Measurements from ENCODE around the gene NT5C.

Gene NT5C

GRCh38 chr17:75118307-75118706 is 13.2 kb downstream of the NT5C start:
- no peak for DNase-seq

DNA sequence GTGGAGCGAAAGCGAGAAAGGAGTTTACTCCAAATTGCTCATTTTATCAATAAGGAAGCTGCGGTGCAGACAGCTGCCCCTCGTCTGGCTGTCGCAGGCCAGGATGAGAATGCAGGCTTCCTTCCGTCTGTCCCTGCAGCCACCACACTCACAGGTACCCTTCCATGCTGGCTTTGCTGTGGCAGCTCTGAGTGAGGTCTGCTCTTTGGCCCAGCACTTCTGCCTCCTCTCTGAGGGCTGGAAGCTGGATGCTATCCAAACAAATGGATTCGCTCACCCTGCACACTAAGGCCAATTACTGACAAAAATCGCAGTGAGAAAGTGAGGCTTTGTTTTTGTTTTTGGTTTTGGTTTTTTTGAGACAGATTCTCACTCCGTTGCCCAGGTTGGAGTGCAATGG is 14.8 kb downstream of the NT5C start:
- DNase-seq: no peak

DNA sequence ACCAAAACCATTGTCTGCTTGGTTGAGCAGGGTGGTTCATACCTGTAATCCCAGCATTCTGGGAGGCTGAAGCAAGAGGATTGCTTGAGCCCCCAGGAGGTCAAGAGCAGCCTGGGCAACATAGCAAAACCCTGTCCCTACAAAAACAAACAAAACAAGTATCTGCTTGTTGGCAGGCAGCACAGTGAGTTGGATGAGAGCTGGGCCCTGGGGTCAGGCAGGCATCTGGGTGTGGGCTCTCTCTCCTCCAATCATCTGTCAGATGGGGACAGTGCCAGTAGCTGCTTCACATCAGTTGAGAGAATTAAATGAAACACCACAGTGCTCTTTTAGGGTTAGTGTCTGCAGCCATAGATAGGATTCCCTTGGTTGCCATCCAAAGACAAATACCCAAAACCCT is 16.0 kb downstream of the NT5C start:
- no peak for DNase-seq

DNA sequence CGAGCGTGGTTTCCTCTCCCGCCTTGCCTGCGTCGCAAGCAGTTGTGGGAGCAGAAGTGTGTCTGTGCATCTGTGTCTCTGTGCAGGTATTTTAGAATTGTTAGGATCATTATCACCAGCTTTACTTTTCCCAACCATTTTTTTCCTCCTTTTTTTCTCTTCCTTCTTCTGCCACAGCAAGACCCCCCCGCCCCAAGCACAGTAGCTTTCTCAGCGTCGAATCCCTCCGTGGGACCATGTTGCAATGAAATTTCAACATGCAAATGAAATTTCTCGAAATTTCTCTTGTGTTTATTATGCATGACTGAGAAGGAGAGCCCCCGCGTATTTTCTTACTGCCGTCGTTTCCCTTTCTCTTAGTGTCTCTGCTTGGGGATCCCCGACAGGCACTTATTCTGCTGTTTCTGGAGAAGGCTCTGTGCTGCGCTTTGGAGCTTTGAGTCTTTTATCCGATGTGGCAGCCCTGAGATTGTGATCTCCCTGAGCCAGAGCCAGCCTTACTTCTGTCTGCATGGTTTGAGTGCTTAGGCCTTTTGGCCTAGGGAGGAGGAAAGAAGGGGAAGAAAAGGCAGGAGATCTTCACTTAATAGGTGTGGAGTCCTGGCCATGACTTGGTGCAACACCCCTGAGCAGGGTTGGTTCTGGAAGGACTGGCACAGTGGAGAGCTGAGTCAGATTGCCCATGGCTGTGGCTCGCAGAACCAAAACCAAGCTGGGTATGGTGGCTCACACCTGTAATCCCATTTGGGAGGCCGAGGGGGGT is 16.8 kb downstream of the NT5C start:
- DNase-seq: no peak

- DNase-seq: peak; percentile 31 to 94 (median 74)
These were observed 17.6 kb downstream of the NT5C start for GRCh38 chr17:75113798-75114551.

DNA sequence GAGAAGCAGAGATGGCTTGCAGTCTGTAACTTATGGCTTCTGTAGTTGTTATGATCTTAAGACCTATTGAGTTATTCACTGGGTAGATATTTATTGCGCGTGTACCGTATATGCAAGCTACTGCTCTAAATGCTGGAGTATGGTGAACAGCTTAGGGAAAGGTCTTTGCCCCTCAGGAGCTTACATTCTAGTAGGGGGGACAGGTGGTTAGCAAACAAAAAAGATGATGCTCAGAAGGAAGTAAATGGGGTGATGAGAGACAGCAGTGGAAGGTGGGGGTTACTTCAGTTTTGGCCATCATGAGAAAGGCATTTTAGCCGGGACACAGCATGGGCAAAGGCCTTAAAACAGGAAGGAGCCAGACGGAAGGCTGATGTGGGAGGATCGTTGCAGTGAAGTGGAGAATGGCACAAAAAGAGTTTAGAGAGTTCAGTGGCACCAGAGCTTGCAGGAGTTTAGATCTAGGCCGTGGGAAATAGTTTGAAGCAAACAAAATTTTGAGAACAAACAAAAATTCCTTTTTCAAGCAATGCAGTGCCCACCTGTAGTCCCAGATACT is 19.7 kb downstream of the NT5C start:
- no peak for DNase-seq

DNA sequence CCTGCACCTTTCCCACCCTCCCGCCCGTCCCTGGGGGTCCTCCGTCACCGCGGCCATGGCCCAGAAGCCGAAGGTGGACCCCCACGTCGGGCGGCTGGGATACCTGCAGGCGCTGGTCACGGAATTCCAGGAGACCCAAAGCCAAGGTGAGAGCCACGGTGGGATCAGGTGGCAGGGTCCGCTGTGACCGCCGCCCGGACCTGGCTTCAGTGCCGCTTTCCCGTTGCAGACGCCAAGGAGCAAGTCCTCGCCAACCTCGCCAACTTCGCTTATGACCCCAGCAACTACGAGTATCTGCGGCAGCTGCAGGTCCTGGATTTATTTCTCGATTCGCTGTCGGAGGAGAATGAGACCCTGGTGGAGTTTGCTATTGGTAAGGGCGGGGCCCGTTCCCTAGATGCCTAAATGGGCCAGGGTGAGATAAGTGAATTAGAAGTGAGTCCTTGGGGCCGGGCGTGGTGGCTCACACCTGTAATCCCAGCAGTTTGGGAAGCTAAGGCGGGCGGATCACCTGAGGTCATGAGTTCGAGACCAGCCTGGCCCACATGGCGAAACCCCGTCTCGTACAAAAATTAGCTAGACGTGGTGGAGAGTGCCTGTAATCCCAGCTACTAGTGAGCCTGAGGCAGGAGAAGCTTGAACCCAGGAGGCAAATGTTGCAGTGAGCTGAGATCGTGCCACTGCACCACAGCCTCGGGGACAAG is 21.2 kb downstream of the NT5C start:
- peak in 1 of 56 donors; percentile 8 for DNase-seq

- peak in 55 of 56 donors; percentile 18 to 89 (median 74) for DNase-seq
These were observed 21.9 kb downstream of the NT5C start, which contains the start of gene ARMC7 for GRCh38 chr17:75109407-75110233. Gene ARMC7, plus strand, starts transcription at chr17:75109969. Its CDS starts 320 bp downstream, at chr17:75110289.

DNA sequence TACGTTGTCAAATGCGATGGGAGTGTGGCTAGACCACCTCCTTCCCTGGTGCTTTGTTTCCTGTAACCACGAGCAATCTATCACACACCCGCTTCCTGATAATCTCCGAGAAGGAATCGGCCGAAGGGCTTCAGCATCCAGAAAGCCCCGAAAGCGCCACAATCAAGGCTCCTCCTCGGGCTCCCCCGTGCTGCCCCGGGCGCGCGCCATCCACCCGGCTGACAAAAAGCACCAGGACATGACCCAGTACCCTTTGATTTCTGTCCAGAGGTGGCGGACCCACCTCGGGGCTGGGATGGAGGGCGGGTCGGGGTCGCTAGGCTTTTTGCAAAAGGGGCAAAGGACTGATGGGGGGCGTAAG is 22.5 kb downstream of the NT5C start:
- no peak for DNase-seq

DNA sequence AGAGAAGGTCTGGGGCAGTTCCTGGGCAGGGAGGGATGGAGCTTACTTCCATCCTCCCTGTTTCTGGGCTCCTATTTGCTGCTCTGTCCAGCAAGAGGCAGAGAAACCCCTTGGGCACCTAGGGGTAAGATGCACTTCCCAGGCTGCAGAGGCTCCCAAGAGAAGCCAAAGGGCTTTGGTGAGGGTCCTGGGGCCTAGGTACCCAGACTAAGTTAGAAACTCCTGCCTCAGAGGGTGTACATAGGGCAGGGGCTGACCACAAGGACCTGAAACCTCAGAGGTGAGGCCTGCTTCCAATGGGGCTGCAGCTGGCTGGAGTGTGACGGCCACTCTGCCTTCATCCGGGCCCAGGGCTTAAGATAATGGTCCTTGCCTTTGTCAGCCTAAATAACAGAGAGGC is 23.3 kb downstream of the NT5C start:
- no peak for DNase-seq

DNA sequence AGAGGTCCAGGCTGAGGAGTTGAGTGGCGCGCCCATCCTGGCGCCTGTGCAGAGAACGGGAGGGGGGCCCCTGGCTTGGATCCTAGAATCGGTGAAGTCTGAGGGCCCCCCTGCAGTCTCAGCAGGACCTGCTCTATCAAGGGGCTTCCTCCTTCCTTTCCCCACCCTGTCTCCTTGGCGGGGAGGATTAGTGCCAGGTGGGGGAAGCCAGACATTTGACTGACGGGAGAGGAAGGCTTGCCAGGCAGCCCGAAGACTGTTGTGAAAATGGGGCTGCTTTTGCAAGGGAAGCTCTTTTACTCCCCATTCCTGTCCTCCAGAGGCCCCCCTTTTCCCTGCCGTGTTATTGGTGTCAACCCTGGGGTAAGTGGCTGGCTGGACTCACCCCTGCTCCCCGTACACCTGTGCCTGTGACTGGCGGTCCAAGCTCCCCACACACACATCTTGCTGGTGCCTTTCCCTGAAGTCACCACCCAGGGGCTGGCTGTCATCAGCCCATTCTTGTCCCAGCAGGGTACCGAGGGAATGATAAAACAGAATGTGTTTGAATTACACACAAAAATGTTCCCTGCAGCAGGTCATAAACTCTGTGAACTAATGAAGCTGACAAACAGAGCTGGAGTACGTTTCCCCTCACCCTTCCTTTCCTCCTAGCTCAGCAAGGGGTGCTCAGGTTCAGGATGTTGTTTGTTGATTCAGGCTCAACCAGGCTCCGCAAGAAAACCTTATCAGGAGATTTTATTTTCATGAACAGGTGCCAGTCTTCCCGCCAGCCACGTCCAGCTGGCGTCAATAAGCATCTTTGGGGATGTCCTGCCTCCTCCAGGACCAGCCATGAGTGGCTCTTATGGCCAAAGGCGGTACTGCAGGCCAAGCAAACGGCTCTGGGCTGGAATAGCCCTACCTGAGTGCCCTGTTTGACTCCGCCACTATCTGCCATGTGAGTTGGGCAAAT is 26.1 kb downstream of the NT5C start:
- DNase-seq: peak in 3 of 56 donors; percentile 8 to 29 (median 13)

GRCh38 chr17:75103601-75104554 is 27.7 kb downstream of the NT5C start:
- no peak for DNase-seq

- DNase-seq: no peak
These were observed 29.1 kb downstream of the NT5C start for GRCh38 chr17:75102385-75102821.

DNA sequence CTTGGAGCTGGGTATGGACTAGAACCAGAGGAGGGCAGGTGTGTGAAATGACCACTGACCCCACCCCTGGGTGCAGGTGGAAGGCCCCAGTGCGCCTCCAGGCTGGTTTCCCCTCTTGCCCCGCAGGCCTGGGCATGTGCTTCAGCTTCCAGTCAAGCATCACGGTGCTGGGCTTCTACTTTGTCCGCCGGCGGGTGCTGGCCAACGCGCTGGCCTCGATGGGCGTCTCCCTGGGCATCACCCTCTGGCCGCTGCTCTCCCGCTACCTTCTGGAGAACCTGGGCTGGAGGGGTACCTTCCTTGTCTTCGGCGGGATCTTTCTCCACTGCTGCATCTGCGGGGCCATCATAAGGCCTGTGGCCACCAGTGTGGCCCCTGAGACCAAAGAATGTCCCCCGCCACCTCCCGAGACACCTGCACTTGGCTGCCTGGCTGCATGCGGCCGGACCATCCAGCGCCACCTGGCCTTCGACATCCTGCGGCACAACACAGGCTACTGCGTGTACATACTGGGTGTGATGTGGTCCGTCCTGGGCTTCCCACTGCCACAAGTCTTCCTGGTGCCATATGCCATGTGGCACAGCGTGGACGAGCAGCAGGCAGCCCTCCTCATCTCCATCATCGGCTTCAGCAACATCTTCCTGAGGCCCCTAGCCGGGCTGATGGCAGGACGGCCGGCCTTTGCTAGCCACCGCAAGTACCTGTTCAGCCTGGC is 31.5 kb downstream of the NT5C start:
- DNase-seq: no peak

DNA sequence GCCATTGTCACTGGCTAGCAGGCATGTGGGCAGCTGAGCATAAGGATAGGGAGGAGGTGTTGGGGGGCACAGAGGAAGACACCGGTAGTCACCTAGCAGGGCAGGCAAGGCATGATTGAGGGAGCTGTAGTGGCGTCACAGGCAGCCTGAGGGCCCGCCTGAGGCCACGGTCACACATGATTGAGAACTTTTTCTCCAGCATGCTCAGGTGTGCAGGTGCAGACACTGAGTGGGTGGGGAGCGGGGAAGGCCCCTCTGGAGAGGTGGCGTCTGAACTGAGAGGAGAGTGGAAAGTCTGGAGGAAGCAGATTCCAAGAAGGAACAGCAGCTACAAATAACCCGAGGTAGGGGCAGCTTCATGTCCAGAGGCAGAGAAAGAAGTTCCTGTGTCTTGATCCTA is 32.7 kb downstream of the NT5C start:
- no peak for DNase-seq

DNA sequence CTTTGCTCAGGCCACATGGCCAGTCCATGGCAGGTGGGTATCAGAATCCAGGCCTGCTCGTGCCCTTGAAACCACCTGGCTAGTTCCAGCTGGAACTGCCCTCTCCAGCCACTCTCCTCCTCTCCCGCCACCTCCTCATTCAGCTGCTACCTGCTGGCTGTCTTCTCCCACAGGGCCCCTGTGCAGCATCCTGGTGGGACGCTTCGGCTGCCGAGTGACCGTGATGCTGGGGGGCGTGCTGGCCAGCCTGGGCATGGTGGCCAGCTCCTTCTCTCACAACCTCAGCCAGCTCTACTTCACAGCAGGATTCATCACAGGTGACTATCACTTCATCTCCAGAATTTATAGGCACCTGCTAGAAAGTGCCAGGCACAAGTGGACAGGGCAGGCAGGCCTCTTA is 33.7 kb downstream of the NT5C start:
- DNase-seq: no peak

DNA sequence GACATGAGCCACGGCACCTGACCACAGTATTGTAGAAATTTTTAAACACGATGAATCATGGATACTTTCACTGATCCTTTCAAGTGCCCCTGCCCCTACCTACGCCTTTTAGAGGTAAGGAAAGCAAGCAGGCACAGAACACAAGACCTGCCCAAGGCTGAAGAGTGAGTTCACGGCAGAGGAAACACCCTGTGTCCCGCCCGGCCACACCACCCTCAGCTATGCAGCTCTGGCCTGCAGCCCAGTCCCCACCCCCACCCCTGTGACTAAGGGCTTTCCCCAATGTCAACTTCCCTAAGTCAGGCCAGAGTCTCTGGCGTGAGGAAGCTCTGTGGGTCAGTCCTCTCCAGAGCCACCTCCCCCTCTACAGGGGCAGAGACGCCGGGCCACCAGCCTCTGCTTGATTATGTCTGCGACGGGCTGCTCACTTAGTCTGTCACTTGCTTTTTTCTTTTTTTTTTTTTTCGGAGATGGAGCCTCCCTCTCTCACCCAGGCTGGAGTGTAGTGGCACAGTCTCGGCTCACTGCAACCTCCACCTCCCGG is 35.4 kb downstream of the NT5C start:
- peak in 20 of 56 donors; percentile 2 to 34 (median 18) for DNase-seq
